ENCODE results near the gene KRTAP1-5. TPM values are rescaled to one million over a fixed set of nuclear protein-coding genes. Genes with fewer than 3 reads are reported as not detected.

The KRTAP1-5 gene, protein sequence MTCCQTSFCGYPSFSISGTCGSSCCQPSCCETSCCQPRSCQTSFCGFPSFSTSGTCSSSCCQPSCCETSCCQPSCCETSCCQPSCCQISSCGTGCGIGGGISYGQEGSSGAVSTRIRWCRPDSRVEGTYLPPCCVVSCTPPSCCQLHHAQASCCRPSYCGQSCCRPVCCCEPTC
- 1.9 and 5.1 TPM in 2 replicates for total RNA-seq

DNA sequence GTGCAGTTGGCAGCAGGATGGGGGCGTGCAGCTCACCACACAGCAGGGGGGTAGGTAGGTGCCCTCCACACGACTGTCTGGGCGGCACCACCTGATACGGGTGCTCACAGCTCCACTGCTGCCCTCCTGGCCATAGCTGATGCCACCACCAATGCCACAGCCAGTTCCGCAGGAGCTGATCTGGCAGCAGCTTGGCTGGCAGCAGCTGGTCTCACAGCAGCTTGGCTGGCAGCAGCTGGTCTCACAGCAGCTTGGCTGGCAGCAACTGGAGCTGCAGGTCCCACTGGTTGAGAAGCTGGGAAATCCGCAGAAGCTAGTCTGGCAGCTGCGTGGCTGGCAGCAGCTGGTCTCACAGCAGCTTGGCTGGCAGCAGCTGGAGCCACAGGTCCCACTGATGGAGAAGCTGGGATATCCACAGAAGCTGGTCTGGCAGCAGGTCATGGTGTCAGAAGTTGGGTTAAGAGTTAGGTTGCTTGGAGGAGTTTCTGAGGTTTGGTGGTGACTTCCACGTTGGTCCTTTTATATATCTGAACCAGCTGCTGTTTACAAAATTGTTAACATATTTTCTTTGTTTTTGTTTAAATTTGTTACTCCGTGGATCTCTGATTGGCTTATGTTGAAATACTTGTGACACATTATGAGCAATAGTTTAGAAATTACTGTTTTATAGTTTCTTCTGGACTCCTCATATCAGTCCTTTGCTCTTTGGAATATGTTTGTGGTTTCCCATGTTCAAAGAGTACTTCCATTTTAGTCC lies at the start of gene KRTAP1-5:
Gene KRTAP1-5 (minus strand): TSS at position 494 of the 757 bp plus-strand sequence. CDS start 53 bp downstream, at position 441.

DNA sequence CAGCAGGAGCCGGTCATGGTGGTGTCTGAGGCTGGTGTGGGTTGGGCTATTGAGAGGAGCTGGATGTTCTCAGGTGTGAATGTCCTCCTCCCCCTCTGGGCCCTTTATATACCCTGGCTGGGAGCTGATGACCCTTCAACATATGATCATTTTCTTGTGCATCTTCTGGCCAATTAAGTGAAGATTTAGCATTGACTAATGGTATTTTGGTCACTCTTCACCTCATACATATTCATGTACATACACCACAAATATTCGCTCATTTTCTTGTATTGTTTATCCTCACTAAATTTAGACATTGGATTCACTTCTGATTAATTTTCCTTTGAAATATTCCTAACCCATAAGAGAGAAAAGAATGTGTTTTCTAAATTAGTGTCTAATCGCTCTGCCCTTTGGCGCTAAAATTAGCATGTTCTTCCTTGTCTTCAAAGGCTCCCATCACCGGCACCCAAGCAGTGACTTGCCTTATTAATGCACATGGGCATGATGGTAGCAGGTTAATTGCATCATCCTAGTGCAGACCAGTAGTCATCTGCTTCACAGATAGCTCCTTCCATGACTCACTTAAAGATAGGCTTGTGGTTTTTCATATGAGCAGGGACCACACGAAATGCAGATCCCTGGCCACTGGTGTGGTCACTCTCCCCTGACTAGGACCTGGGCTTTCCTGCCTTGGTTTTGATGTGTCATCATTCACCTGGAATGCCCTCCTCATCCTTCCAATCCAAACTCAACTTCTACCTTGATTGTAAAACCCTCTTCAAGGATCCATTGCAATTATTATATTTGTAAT lies 39.0 kb upstream of the KRTAP1-5 start, which contains the start of gene KRTAP2-4:
Gene KRTAP2-4 (minus strand): TSS at position 51 of the 796 bp plus-strand sequence. CDS start 34 bp downstream, at position 17.

DNA sequence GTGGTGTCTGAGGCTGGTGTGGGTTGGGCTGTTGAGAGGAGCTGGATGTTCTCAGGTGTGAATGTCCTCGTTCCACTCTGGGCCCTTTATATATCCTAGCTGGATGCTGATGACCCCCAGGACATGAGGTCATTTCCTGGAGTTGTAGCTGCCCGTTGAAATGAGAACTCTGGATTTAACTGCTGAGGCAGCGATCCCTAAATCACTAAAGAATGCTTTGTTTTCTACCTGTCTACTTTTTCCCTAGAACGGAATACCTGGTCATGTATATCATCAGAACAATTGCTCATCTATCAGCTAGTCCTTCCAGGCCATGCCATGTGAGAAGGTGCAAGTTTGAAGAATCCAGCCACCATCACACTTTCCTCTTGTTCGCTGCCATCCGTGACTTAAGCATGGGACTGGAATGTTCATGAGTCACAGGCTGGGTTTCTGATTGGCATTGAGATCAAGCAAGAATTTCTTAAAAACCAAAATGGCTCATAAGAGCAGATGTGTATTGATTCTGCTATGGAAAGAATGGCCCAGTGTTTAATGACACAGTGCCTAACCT lies 33.1 kb upstream of the KRTAP1-5 start, which contains the start of gene KRTAP2-3:
Gene KRTAP2-3 (minus strand): TSS at position 63 of the 553 bp plus-strand sequence. CDS start 64 bp downstream, outside the sequence.

DNA sequence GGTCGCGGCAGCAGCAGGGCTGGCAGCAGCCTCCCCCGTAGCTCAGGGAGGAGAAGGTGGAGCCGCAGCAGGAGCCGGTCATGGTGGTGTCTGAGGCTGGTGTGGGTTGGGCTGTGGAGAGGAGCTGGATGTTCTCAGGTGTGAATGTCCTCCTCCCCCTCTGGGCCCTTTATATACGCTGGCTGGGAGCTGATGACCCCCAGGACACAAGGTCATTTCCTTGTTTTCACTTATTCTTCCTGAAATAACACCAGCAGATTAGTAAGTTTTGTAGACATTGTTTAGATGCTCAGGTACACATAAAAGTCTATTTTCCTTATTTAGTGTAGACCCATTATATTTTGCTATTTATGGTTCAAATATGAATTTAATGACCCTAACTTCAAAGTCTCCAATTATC lies 28.1 kb upstream of the KRTAP1-5 start, which contains the start of gene KRTAP2-2:
Gene KRTAP2-2 (minus strand): TSS at position 101 of the 400 bp plus-strand sequence. CDS start 19 bp downstream, at position 82.

DNA sequence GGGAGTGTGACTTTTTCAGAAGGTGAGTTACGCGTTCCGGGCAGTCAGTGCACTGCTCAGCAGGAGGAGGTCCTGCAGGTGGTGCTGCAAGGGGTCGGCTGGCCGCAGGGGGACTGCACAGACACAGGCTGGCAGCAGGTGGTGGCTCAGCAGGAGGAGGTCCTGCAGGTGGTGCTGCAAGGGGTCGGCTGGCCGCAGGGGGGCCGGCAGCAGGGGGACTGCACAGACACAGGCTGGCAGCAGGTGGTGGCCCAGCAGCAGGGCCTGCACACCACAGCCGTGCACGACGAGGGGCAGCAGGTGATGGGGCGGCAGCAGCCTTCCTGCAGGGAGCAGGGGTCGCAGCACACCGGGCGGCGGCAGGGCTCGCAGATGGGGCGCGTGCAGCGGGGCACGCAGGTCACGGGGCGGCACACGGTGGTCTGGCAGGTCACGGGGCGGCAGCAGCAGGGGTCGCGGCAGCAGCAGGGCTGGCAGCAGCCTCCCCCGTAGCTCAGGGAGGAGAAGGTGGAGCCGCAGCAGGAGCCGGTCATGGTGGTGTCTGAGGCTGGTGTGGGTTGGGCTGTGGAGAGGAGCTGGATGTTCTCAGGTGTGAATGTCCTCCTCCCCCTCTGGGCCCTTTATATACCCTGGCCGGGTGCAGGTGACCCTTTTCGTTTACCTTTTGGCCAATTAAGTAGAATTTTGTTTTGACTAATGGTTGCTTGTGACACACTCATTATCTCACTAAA lies 19.9 kb upstream of the KRTAP1-5 start, which contains the start of gene KRTAP2-1:
Gene KRTAP2-1 (minus strand): TSS at position 582 of the 731 bp plus-strand sequence. CDS start 49 bp downstream, at position 533.

DNA sequence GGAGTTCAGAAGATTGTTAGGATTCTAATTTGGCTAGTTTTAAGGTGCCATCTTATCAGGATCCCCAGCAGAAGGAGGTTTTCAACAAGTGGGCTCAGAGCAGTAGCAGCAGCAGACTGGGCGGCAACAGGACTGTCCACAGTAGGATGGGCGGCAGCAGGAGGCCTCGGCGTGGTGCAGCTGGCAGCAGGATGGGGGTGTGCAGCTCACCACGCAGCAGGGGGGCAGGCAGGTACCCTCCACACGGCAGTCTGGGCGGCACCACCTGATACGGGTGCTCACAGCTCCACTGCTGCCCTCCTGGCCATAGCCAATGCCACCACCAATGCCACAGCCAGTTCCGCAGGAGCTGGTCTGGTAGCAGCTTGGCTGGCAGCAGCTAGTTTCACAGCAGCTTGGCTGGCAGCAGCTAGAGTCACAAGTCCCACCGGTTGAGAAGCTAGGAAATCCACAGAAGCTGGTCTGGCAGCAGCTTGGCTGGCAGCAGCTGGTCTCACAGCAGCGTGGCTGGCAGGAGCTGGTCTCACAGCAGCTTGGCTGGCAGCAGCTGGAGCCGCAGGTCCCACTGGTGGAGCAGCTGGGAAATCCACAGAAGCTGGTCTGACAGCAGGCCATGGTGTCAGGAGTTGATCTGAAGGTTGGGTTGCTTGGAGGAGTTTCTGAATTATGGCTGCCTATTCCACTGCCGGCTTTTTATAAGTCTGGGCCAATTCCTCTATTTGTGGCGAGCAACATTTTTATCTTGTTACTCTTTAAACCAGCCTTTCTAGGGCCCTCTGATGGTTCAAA lies 14.0 kb upstream of the KRTAP1-5 start, which contains the start of gene KRTAP1-1:
Gene KRTAP1-1 (minus strand): TSS at position 668 of the 789 bp plus-strand sequence. CDS start 53 bp downstream, at position 615.

DNA sequence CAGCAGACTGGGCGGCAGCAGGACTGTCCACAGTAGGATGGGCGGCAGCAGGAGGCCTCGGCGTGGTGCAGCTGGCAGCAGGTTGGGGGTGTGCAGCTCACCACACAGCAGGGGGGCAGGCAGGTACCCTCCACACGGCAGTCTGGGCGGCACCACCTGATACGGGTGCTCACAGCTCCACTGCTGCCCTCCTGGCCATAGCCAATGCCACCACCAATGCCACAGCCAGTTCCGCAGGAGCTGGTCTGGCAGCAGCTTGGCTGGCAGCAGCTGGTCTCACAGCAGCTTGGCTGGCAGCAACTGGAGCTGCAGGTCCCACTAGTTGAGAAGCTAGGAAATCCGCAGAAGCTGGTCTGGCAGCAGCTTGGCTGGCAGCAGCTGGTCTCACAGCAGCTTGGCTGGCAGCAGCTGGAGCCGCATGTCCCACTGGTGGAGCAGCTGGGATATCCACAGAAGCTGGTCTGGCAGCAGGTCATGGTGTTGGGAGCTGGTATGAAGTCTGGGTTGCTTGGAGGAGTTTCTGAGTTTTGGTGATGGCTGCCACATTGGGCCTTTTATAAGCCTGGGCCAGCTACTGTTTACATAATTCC lies 7.4 kb upstream of the KRTAP1-5 start, which contains the start of gene KRTAP1-3:
Gene KRTAP1-3 (minus strand): TSS at position 529 of the 590 bp plus-strand sequence. CDS start 53 bp downstream, at position 476.

DNA sequence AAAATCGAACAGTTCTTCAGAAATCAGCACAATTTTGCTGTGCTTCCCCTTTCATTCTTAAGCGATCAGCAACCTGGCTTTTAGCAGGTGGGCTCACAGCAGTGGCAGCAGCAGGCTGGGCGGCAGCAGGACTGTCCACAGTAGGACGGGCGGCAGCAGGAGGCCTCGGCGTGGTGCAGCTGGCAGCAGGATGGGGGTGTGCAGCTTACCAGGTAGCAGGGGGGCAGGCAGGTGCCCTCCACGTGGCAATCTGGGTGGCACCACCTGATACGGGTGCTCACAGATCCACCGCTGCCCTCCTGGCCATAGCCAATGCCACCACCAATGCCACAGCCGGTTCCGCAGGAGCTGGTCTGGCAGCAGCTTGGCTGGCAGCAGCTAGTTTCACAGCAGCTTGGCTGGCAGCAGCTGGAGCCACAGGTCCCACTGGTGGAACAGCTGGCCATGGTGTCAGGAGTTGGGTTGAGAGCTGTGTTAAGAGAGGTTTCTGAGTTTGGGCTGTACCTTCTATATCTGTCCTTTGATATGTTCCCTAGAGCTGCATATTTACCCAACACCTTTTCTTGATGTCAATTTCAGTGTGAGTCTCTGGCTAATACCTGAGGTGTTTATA lies 2.7 kb upstream of the KRTAP1-5 start, which contains the start of gene KRTAP1-4:
Gene KRTAP1-4 (minus strand): TSS at position 563 of the 613 bp plus-strand sequence. CDS start 117 bp downstream, at position 446.

DNA sequence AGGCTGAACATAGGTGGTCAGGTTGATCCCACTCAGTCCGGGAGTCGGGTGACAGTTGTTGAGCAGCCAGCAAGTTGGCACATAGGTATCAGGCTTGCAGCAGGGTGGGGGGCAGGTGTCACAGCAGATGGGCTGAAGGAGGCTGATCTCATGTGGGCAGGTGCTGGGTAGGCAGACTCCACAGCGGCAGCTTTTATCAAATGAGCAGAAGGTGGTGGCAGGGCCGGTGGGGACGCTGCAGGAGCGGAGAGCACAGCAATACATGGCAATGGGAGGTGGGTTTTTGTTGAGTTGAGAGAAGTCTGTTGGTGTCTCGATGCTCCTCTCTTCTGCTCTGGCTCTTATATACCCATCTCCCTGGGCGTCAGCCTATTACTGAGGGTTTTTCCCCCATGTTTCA lies 18.2 kb downstream of the KRTAP1-5 start, which contains the start of gene KRTAP3-1:
Gene KRTAP3-1 (minus strand): TSS at position 318 of the 400 bp plus-strand sequence. CDS start 54 bp downstream, at position 264.

DNA sequence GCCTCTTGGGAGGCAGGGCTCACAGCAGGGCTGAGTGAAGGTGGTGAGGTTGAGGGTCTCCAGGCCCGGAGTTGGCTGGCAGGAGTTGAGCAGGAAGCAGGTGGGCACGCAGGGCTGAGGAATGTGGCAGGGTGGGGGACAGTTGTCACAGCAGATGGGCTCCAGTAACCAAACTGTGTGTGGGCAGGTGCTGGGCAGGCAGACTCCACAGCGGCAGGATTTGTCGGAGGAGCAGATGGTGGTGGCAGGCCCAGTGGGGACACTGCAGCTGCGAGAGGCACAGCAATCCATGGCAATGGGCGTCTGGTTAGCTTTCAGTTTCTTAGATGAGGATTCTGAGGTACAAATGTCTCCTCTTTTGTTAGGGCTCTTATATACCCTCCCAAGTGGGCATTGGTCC lies 27.4 kb downstream of the KRTAP1-5 start, which contains the start of gene KRTAP3-2:
Gene KRTAP3-2 (minus strand): TSS at position 344 of the 400 bp plus-strand sequence. CDS start 53 bp downstream, at position 291.

DNA sequence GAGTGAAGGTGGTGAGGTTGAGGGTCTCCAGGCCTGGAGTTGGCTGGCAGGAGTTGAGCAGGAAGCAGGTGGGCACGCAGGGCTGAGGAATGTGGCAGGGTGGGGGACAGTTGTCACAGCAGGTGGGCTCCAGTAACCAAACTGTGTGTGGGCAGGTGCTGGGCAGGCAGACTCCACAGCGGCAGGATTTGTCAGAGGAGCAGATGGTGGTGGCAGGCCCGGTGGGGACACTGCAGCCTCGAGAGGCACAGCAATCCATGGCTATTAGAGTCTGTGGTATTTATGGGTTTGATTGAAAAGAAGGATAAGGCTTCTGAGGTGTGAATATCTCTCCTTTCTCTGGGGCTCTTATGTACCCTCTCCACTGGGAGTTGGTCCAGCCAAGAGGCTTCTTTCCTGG lies 33.2 kb downstream of the KRTAP1-5 start, which contains the start of gene KRTAP3-3:
Gene KRTAP3-3 (minus strand): TSS at position 326 of the 400 bp plus-strand sequence. CDS start 67 bp downstream, at position 259.

DNA sequence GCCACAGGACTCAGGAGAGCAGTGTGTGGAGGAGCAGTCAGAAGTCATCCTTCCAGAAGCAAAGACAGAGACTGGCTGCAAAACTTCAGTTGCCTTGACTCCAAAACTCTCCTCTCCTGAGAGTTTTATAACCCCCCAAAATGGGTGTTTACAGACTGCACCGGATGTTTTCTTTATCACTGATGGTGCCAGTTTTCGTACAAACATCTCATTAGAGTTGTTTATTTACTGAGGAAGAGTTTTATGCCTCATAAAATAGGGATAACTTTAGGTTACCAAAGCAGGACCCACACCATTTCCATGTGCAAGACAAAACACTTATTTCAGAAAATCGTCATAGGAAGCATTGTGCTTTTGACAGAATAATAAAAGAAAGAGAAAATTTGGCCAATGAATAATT lies 42.8 kb downstream of the KRTAP1-5 start, which contains the start of gene KRT40:
Gene KRT40 (minus strand): TSS at position 101 of the 400 bp plus-strand sequence. CDS start 53 bp downstream, at position 48.

Other genes with a start within 250 kb of the KRTAP1-5 start
- not detected in 2 replicates for gene KRT27, start 244.7 kb downstream of the KRTAP1-5 start, total RNA-seq
- gene KRT28, start 227.2 kb downstream of the KRTAP1-5 start, total RNA-seq, result not detected in 2 replicates
- 3.9 and 8.8 TPM in 2 replicates for gene KRT10, start 204.6 kb downstream of the KRTAP1-5 start, total RNA-seq
- not detected in 2 replicates for gene KRT12, start 160.0 kb downstream of the KRTAP1-5 start, total RNA-seq
- gene KRT20, start 142.0 kb downstream of the KRTAP1-5 start, total RNA-seq, result not detected in 2 replicates
- under 0.01 TPM in 1 of 2 replicates, not detected in the other for gene KRT23, start 89.6 kb downstream of the KRTAP1-5 start, total RNA-seq
- gene KRT39, start 60.3 kb downstream of the KRTAP1-5 start, total RNA-seq, result 0.28 TPM in 1 of 2 replicates, not detected in the other
- gene KRT40, start 42.9 kb downstream of the KRTAP1-5 start, total RNA-seq, result not detected in 2 replicates
- gene KRTAP3-3, start 33.0 kb downstream of the KRTAP1-5 start, total RNA-seq, result not detected in 2 replicates
- gene KRTAP3-2, start 27.3 kb downstream of the KRTAP1-5 start, total RNA-seq, result not detected in 2 replicates
- gene KRTAP3-1, start 18.1 kb downstream of the KRTAP1-5 start, total RNA-seq, result not detected in 2 replicates
- not detected in 2 replicates for gene KRTAP1-4, start 3.0 kb upstream of the KRTAP1-5 start, total RNA-seq
- not detected in 2 replicates for gene KRTAP1-3, start 7.7 kb upstream of the KRTAP1-5 start, total RNA-seq
- under 0.01 TPM in 1 of 2 replicates, not detected in the other for gene KRTAP1-1, start 14.2 kb upstream of the KRTAP1-5 start, total RNA-seq
- not detected in 2 replicates for gene KRTAP2-1, start 20.1 kb upstream of the KRTAP1-5 start, total RNA-seq
- gene KRTAP2-2, start 28.0 kb upstream of the KRTAP1-5 start, total RNA-seq, result not detected in 2 replicates
- gene KRTAP2-3, start 32.9 kb upstream of the KRTAP1-5 start, total RNA-seq, result under 0.01 and 0.77 TPM in 2 replicates
- gene KRTAP2-4, start 38.7 kb upstream of the KRTAP1-5 start, total RNA-seq, result 0.28 TPM in 1 of 2 replicates, not detected in the other
- not detected in 2 replicates for gene KRTAP4-7, start 56.9 kb upstream of the KRTAP1-5 start, total RNA-seq
- not detected in 2 replicates for gene KRTAP4-8, start 70.9 kb upstream of the KRTAP1-5 start, total RNA-seq
- not detected in 2 replicates for gene KRTAP4-16, start 75.0 kb upstream of the KRTAP1-5 start, total RNA-seq
- not detected in 2 replicates for gene KRTAP4-9, start 78.2 kb upstream of the KRTAP1-5 start, total RNA-seq
- gene KRTAP4-11, start 91.2 kb upstream of the KRTAP1-5 start, total RNA-seq, result not detected in 2 replicates
- not detected in 2 replicates for gene KRTAP4-12, start 97.0 kb upstream of the KRTAP1-5 start, total RNA-seq
- gene KRTAP4-6, start 113.3 kb upstream of the KRTAP1-5 start, total RNA-seq, result not detected in 2 replicates
- not detected in 2 replicates for gene KRTAP4-5, start 122.6 kb upstream of the KRTAP1-5 start, total RNA-seq
- not detected in 2 replicates for gene KRTAP4-4, start 133.5 kb upstream of the KRTAP1-5 start, total RNA-seq
- not detected in 2 replicates for gene KRTAP4-3, start 141.0 kb upstream of the KRTAP1-5 start, total RNA-seq
- not detected in 2 replicates for gene KRTAP4-2, start 151.0 kb upstream of the KRTAP1-5 start, total RNA-seq
- not detected in 2 replicates for gene KRTAP4-1, start 157.7 kb upstream of the KRTAP1-5 start, total RNA-seq
- gene KRTAP9-1, start 162.7 kb upstream of the KRTAP1-5 start, total RNA-seq, result not detected in 2 replicates
- not detected in 2 replicates for gene KRTAP9-2, start 199.4 kb upstream of the KRTAP1-5 start, total RNA-seq
- not detected in 2 replicates for gene KRTAP9-3, start 205.2 kb upstream of the KRTAP1-5 start, total RNA-seq
- not detected in 2 replicates for gene KRTAP9-8, start 210.8 kb upstream of the KRTAP1-5 start, total RNA-seq
- gene KRTAP9-4, start 222.5 kb upstream of the KRTAP1-5 start, total RNA-seq, result not detected in 2 replicates
- not detected in 2 replicates for gene KRTAP9-9, start 228.2 kb upstream of the KRTAP1-5 start, total RNA-seq
- not detected in 2 replicates for gene KRTAP9-6, start 238.2 kb upstream of the KRTAP1-5 start, total RNA-seq
- not detected in 2 replicates for gene KRTAP9-7, start 248.5 kb upstream of the KRTAP1-5 start, total RNA-seq

Measured in regular cardiac myocyte (primary cell).